Esophagus squamous epithelium (tissue), 5 donors: ENCODE results near the gene TIMM17A. TPM values are rescaled to one million over a fixed set of nuclear protein-coding genes. Genes with fewer than 3 reads are reported as not detected.

Experiments
- DNase-seq: peaks from one replicate; lab custom pipeline; 2025; lab: John Stamatoyannopoulos, UW
- H3K27ac ChIP-seq, 4 donors: fragments of 200-600 bp; sonication (generic); one replicate each; pipeline ENCODE4 v1.5.1; 2016 to 2019; ENCODE audit warnings: mild to moderate bottlenecking in 1 of 4
- H3K27me3 ChIP-seq, 4 donors: fragments of 200-600 bp; sonication (generic); 1 replicate in 3 of 4; 2 replicates in 1 of 4; pipeline versions ENCODE4 v1.5.1 to v1.6.0; 2017 to 2021; ENCODE audit warnings: antibody characterized with exemption in 1 of 4
- H3K36me3 ChIP-seq, 3 donors: fragments of 200-600 bp; sonication (generic); one replicate each; pipeline ENCODE4 v1.5.1; 2016 to 2019
- H3K4me1 ChIP-seq, 3 donors: fragments of 200-600 bp; sonication (generic); one replicate each; pipeline ENCODE4 v1.5.1; 2017 to 2019
- H3K4me3 ChIP-seq, 4 donors: fragments of 200-600 bp; sonication (generic); 1 replicate in 3 of 4; 2 replicates in 1 of 4; pipeline ENCODE4 v1.5.1; 2016 to 2019; ENCODE audit warnings: mild to moderate bottlenecking in 2 of 4, moderate library complexity in 1 of 4
- H3K9me3 ChIP-seq, 3 donors: fragments of 200-600 bp; sonication (generic); one replicate each; pipeline ENCODE4 v1.5.1; 2016 to 2019
- POLR2A ChIP-seq, 4 donors: fragments of 450-650 bp; IDR thresholded peaks; one replicate each; pipeline ENCODE4 v1.6.1; 2017; ENCODE audit warnings: antibody characterized with exemption in 4 of 4, mild to moderate bottlenecking in 4 of 4, moderate library complexity in 3 of 4
- WGBS, 2 donors: methylation state at CpG; one replicate each; pipeline ENCODE4 v1.1.5; 2018; 5-methylcytosine and 5-hydroxymethylcytosine counted together
- intact Hi-C: fragments of 100-400 bp; cut with DNase I; formaldehyde crosslinking; loops from one replicate; pipeline ENCODE4 v1.15.0; 2022
- total RNA-seq, 4 donors: library from RNA; depleted of rRNA; stranded (reverse); fragments of >200 nt; gene quantifications; one replicate each; pipeline ENCODE4 v1.1.0, GENCODE V29; 2016
- TF ChIP-seq, protein P1 (sequence below), 6 experiments: fragments of 450-650 bp in 4 of 6; fragments of 200-600 bp in 2 of 6; sonication (generic) in 2 of 6; IDR thresholded peaks; one replicate each; pipeline ENCODE4 v1.5.1; 2016 to 2019; ENCODE audit warnings: antibody characterized with exemption in 6 of 6, mild to moderate bottlenecking in 4 of 6, moderate library complexity in 4 of 6
- donor health status: DM: yes; HTN: yes; CAD: no.

Gene TIMM17A
- total RNA-seq, 4 donors from 2014 or later, result 18.7 to 44.6 (median 34.6) TPM

- 76 to 88% methylated on average over 4 to 9 of the region's 9 CpGs for WGBS, 2 donors
- Histone ChIP-seq H3K27ac (no peak overlapping the region), H3K36me3 (peaks cover 21 to 78% (median 46%) of the 10 kb centered on the region in 3 donors), H3K4me3 (no peak overlapping the region), H3K9me3 (no peaks in the 10 kb centered on the region), H3K27me3 (no peaks in the 10 kb centered on the region), H3K4me1 (peaks cover 1 to 24% (median 6%) of the 10 kb centered on the region in 3 donors)
- intact Hi-C loops, result loop anchor here (5.0 kb wide), 2 partner anchors 118 to 133 kb away; partner anchors contain the start of gene GPR37L1
- DNase-seq, result no peak
- no peak for TF ChIP-seq POLR2A (IDR thresholded peaks at IDR 0.05)
- TF ChIP-seq, protein P1, sequence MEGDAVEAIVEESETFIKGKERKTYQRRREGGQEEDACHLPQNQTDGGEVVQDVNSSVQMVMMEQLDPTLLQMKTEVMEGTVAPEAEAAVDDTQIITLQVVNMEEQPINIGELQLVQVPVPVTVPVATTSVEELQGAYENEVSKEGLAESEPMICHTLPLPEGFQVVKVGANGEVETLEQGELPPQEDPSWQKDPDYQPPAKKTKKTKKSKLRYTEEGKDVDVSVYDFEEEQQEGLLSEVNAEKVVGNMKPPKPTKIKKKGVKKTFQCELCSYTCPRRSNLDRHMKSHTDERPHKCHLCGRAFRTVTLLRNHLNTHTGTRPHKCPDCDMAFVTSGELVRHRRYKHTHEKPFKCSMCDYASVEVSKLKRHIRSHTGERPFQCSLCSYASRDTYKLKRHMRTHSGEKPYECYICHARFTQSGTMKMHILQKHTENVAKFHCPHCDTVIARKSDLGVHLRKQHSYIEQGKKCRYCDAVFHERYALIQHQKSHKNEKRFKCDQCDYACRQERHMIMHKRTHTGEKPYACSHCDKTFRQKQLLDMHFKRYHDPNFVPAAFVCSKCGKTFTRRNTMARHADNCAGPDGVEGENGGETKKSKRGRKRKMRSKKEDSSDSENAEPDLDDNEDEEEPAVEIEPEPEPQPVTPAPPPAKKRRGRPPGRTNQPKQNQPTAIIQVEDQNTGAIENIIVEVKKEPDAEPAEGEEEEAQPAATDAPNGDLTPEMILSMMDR (IDR thresholded peaks at IDR 0.05), result no peak
Measured at GRCh38 chr1:202004711-202005110, 49.4 kb downstream of the TIMM17A start.

- Histone ChIP-seq H3K9me3 (no peaks in the 10 kb centered on the region), H3K27ac (no peak overlapping the region), H3K4me3 (no peak overlapping the region), H3K27me3 (no peaks in the 10 kb centered on the region), H3K36me3 (peaks cover 19 to 66% (median 36%) of the 10 kb centered on the region in 3 donors), H3K4me1 (peaks cover 4 to 30% (median 11%) of the 10 kb centered on the region in 3 donors)
- WGBS, 2 donors, result 83 to 87% methylated on average over 2 of the region's 2 CpGs
- DNase-seq, result no peak
- TF ChIP-seq, protein P1 (IDR thresholded peaks at IDR 0.05), result peak in 5 of 6 experiments; percentile 22 to 43 (median 35)
- no peak for TF ChIP-seq POLR2A (IDR thresholded peaks at IDR 0.05)
- intact Hi-C loops, result loop anchor here (5.0 kb wide), 1 partner anchor 131 kb away; no protein-coding TSS in a partner anchor
Measured at GRCh38 chr1:202005958-202006357, 50.7 kb downstream of the TIMM17A start.

- H3K9me3 ChIP-seq, result no peaks in the 10 kb centered on the region
- H3K27ac ChIP-seq, result peak overlapping the region in 3 of 4 donors; percentile 5 to 58 (median 36)
- H3K27me3 ChIP-seq, result no peaks in the 10 kb centered on the region
- DNase-seq, result no peak
- 62 to 75% methylated on average over 4 to 7 of the region's 8 CpGs for WGBS, 2 donors
- peaks cover 4 to 41% (median 11%) of the 10 kb centered on the region in 3 donors for H3K4me1 ChIP-seq
- intact Hi-C loops, result loop anchor here (5.0 kb wide), 1 partner anchor 130 kb away; no protein-coding TSS in a partner anchor
- H3K4me3 ChIP-seq, result no peak overlapping the region
- peaks cover 19 to 56% (median 27%) of the 10 kb centered on the region in 3 donors for H3K36me3 ChIP-seq
- TF ChIP-seq, protein P1 (IDR thresholded peaks at IDR 0.05), result no peak
- no peak for TF ChIP-seq POLR2A (IDR thresholded peaks at IDR 0.05)
Measured at GRCh38 chr1:202007304-202007703, 52.0 kb downstream of the TIMM17A start.

DNA sequence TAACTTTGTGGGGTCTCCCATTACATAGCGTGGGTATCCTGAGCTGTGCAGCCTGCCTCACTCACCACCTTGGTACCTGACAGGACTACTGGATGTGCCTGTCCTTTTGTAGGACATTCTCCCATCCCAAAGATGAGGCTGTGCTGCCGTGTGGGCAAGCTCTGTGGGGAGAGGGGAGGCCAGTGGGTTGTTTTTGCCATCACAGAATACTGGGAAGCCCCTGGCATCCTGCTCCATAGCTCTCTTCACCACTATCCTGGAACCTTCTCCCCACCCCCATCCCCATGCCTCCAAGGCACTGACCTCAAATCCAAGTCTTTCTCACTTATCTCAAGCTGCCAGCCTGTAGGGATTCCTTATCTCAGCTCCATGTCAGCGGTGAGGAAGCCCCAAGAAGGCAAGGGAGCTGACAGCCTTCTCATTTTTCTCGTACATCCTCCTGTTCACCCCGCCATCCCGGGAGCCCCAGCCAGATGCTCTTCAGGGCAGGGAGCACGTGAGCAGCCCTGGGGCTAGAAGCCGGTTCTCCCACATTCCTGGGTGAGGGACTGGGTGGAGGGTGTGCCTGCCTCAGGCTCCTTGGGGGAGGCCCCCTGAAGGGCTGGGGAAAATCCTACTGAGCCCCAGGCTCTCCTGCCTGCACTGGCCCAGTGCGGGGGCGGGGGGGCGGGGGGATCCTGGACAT, 52.6 kb downstream of the TIMM17A start:
- H3K4me1 ChIP-seq, result peaks cover 4 to 48% (median 11%) of the 10 kb centered on the region in 3 donors
- no peaks in the 10 kb centered on the region for H3K9me3 ChIP-seq
- intact Hi-C loops, result loop anchor here (5.0 kb wide), 1 partner anchor 129 kb away; no protein-coding TSS in a partner anchor
- peak overlapping the region; percentile 33 to 84 (median 52) for H3K27ac ChIP-seq
- 37 to 43% methylated on average over 3 of the region's 11 CpGs for WGBS, 2 donors
- H3K27me3 ChIP-seq, result no peaks in the 10 kb centered on the region
- DNase-seq, result no peak
- TF ChIP-seq, protein P1 (IDR thresholded peaks at IDR 0.05), result no peak
- peak overlapping the region in 1 of 4 donors; percentile 63 for H3K4me3 ChIP-seq
- H3K36me3 ChIP-seq, result peaks cover 21 to 56% (median 25%) of the 10 kb centered on the region in 3 donors
